Measurements from ENCODE around the gene PSPN. TPM values are rescaled to one million over a fixed set of nuclear protein-coding genes. Genes with fewer than 3 reads are reported as not detected.

Gene PSPN
- total RNA-seq, 1 experiment from 2014 or later = 3.4 TPM

- RAD21 ChIA-PET (ENCODE audit: low non-redundant PET in 1 of 2, low total read pairs in 2 of 2, uncharacterized antibody in 2 of 2, unreplicated experiment in 2 of 2) = no interaction called here
Measured at GRCh38 chr19:6325614-6326013, 50.1 kb downstream of the PSPN start.

More at GRCh38 chr19:6325614-6326013, 50.1 kb downstream of the PSPN start:
- Histone ChIP-seq H3K36me3 (ENCODE audit: control insufficient read depth in 1 of 2, insufficient read depth in 2 of 2, low read length in 2 of 2) (no peaks in the 10 kb centered on the region), H3K79me2 (ENCODE audit: insufficient read depth, low read length) (no peaks in the 10 kb centered on the region), H4K20me1 (ENCODE audit: insufficient read depth) (no peaks in the 10 kb centered on the region), H3K9me2 (ENCODE audit: insufficient read depth) (no peaks in the 10 kb centered on the region), H3K9ac (ENCODE audit: low read length) (no peak overlapping the region), H3K27ac (ENCODE audit: low read depth, low read length) (no peak overlapping the region), H3K9me3 (ENCODE audit: control insufficient read depth in 1 of 2, insufficient read depth in 1 of 2, low read depth in 1 of 2, low read length in 2 of 2) (no peaks in the 10 kb centered on the region), H3K4me3 (replicated peaks in 1 of 2; ENCODE audit: low read depth in 1 of 2, low read length in 2 of 2) (no peak overlapping the region), H3K4me1 (ENCODE audit: control insufficient read depth in 1 of 2, insufficient read depth in 2 of 2, low read length in 2 of 2) (no peaks in the 10 kb centered on the region), H2AFZ (ENCODE audit: low read depth, low read length, poor library complexity, severe bottlenecking) (no peak overlapping the region), H3K27me3 (ENCODE audit: insufficient read depth, low read length) (peaks cover 10% of the 10 kb centered on the region; the same call in 1 of the 2 replicates), H3K4me2 (ENCODE audit: low read length) (no peak overlapping the region)
- intact Hi-C loops (cut with micrococcal nuclease) = no loop called here
- ChIA-PET POLR2A (no interaction called here), CTCF (no interaction called here)
- DNase-seq (ENCODE audit: low read depth, low spot score) (no peak), ATAC-seq (no peak)
- TF ChIP-seq YY1 (IDR thresholded peaks at IDR 0.05; ENCODE audit: extremely low read depth, insufficient replicate concordance, low read depth, low read length) (no peak), RAD21 (IDR thresholded peaks at IDR 0.05; ENCODE audit: low read depth) (no peak), ZFX (IDR thresholded peaks at IDR 0.05) (no peak), TCF7L2 (IDR thresholded peaks at IDR 0.05; ENCODE audit: borderline replicate concordance, extremely low read depth, insufficient read depth, insufficient read length) (no peak), MAX (IDR thresholded peaks at IDR 0.05) (no peak), FOSL1 (IDR thresholded peaks at IDR 0.05; ENCODE audit: low read depth) (no peak)
- no TSS peak for BruUV-seq (replicated peaks)

Small RNA genes lying within 50 kb of the gene (microRNA-seq; reads per million reads assigned to microRNA genes)
- gene MIR3940 (ENCODE audit: borderline number of aligned reads) (14.5 reads per million, percentile 35 among the genes with 10 or more reads in this experiment), gene MIR6790 (ENCODE audit: borderline number of aligned reads) (not detected), gene MIR6885 (ENCODE audit: borderline number of aligned reads) (3.6 reads per million)

Other genes starting within 250 kb of the PSPN start
- gene ACSBG2, start 240.3 kb downstream of the PSPN start, total RNA-seq (2021; ENCODE audit: unreplicated experiment) = 0.37 TPM
- 55.0 TPM for gene MLLT1, start 96.0 kb downstream of the PSPN start, total RNA-seq (2021; ENCODE audit: unreplicated experiment)
- gene ACER1, start 42.3 kb downstream of the PSPN start, total RNA-seq (2021; ENCODE audit: unreplicated experiment) = not detected
- 116 TPM for gene CLPP, start 14.4 kb downstream of the PSPN start, total RNA-seq (2021; ENCODE audit: unreplicated experiment)
- 57.1 TPM for gene ALKBH7, start 3.1 kb downstream of the PSPN start, total RNA-seq (2021; ENCODE audit: unreplicated experiment)
- 82.0 TPM for gene GTF2F1, start 17.2 kb upstream of the PSPN start, total RNA-seq (2021; ENCODE audit: unreplicated experiment)
- 553 TPM for gene KHSRP, start 48.9 kb upstream of the PSPN start, total RNA-seq (2021; ENCODE audit: unreplicated experiment)
- 0.93 TPM for gene SLC25A41, start 57.8 kb upstream of the PSPN start, total RNA-seq (2021; ENCODE audit: unreplicated experiment)
- gene SLC25A23, start 83.9 kb upstream of the PSPN start, total RNA-seq (2021; ENCODE audit: unreplicated experiment) = 89.5 TPM
- gene CRB3, start 88.3 kb upstream of the PSPN start, total RNA-seq (2021; ENCODE audit: unreplicated experiment) = 40.5 TPM
- gene DENND1C, start 105.9 kb upstream of the PSPN start, total RNA-seq (2021; ENCODE audit: unreplicated experiment) = 0.54 TPM
- 32.5 TPM for gene TUBB4A, start 126.4 kb upstream of the PSPN start, total RNA-seq (2021; ENCODE audit: unreplicated experiment)
- gene TNFSF9, start 155.1 kb upstream of the PSPN start, total RNA-seq (2021; ENCODE audit: unreplicated experiment) = 25.1 TPM
- gene CD70, start 215.2 kb upstream of the PSPN start, total RNA-seq (2021; ENCODE audit: unreplicated experiment) = 2.1 TPM